ENCODE measurements around the gene ELFN2. TPM values are rescaled to one million over a fixed set of nuclear protein-coding genes. Genes with fewer than 3 reads are reported as not detected.

Gene ELFN2
- total RNA-seq, 1 experiment from 2014 or later, result 4.0 TPM

- Histone ChIP-seq H3K36me3 (ENCODE audit: control insufficient read depth, insufficient read depth, low read length) (no peaks in the 10 kb centered on the region), H3K4me3 (ENCODE audit: low read depth, low read length) (no peak overlapping the region), H3K27me3 (replicated peaks; ENCODE audit: control insufficient read depth, insufficient read depth, low read length) (no peaks in the 10 kb centered on the region), H3K4me1 (no peaks in the 10 kb centered on the region), H3K9me3 (no peaks in the 10 kb centered on the region)
- Mint-ChIP-seq H3K4me3 (ENCODE audit: unreplicated experiment) (no peak overlapping the region), H3K9me3 (ENCODE audit: unreplicated experiment) (no peaks in the 10 kb centered on the region), H3K27ac (ENCODE audit: unreplicated experiment) (no peak overlapping the region), H3K4me1 (ENCODE audit: low read depth, unreplicated experiment) (peaks cover 18% of the 10 kb centered on the region), H3K27me3 (ENCODE audit: insufficient read depth, unreplicated experiment) (no peaks in the 10 kb centered on the region), H3K36me3 (ENCODE audit: insufficient read depth, unreplicated experiment) (peaks cover 4% of the 10 kb centered on the region)
- intact Hi-C loops (cut with micrococcal nuclease; ENCODE audit: unreplicated experiment), result no loop called here
- ChIA-PET CTCF (no interaction called here), POLR2A (no interaction called here)
- no peak for TF ChIP-seq CTCF (IDR thresholded peaks at IDR 0.05; ENCODE audit: insufficient read depth in 1 of 2, low read depth in 1 of 2, low read length in 1 of 2, severe bottlenecking in 1 of 2, unreplicated experiment in 1 of 2)
- DNase-seq, result no peak
- BruUV-seq (replicated peaks), result no TSS peak
Observed at GRCh38 chr22:37346505-37346895, 80.8 kb downstream of the ELFN2 start.

GRCh38 chr22:37345863-37346504, 81.3 kb downstream of the ELFN2 start:
- H3K27ac Mint-ChIP-seq (ENCODE audit: unreplicated experiment), result no peak overlapping the region
- peaks cover 21% of the 10 kb centered on the region for H3K4me1 Mint-ChIP-seq (ENCODE audit: low read depth, unreplicated experiment)
- ChIA-PET POLR2A (no interaction called here), CTCF (no interaction called here)
- no peaks in the 10 kb centered on the region for H3K27me3 Mint-ChIP-seq (ENCODE audit: insufficient read depth, unreplicated experiment)
- H3K9me3 ChIP-seq, result no peaks in the 10 kb centered on the region
- no peaks in the 10 kb centered on the region for H3K4me1 ChIP-seq
- BruUV-seq (replicated peaks), result no TSS peak
- intact Hi-C loops (cut with micrococcal nuclease; ENCODE audit: unreplicated experiment), result no loop called here
- no peak for DNase-seq
- no peak for TF ChIP-seq CTCF (IDR thresholded peaks at IDR 0.05; ENCODE audit: insufficient read depth in 1 of 2, low read depth in 1 of 2, low read length in 1 of 2, severe bottlenecking in 1 of 2, unreplicated experiment in 1 of 2)
- no peak overlapping the region for H3K4me3 ChIP-seq (ENCODE audit: low read depth, low read length)
- H3K4me3 Mint-ChIP-seq (ENCODE audit: unreplicated experiment), result no peak overlapping the region
- H3K27me3 ChIP-seq (replicated peaks; ENCODE audit: control insufficient read depth, insufficient read depth, low read length), result no peaks in the 10 kb centered on the region
- peaks cover 4% of the 10 kb centered on the region for H3K36me3 Mint-ChIP-seq (ENCODE audit: insufficient read depth, unreplicated experiment)
- no peaks in the 10 kb centered on the region for H3K9me3 Mint-ChIP-seq (ENCODE audit: unreplicated experiment)
- no peaks in the 10 kb centered on the region for H3K36me3 ChIP-seq (ENCODE audit: control insufficient read depth, insufficient read depth, low read length)

GRCh38 chr22:37344735-37345449, 82.4 kb downstream of the ELFN2 start:
- no peaks in the 10 kb centered on the region for H3K27me3 ChIP-seq (replicated peaks; ENCODE audit: control insufficient read depth, insufficient read depth, low read length)
- Mint-ChIP-seq H3K27ac (ENCODE audit: unreplicated experiment) (no peak overlapping the region), H3K36me3 (ENCODE audit: insufficient read depth, unreplicated experiment) (peaks cover 4% of the 10 kb centered on the region), H3K4me1 (ENCODE audit: low read depth, unreplicated experiment) (peaks cover 29% of the 10 kb centered on the region), H3K9me3 (ENCODE audit: unreplicated experiment) (no peaks in the 10 kb centered on the region), H3K4me3 (ENCODE audit: unreplicated experiment) (no peak overlapping the region), H3K27me3 (ENCODE audit: insufficient read depth, unreplicated experiment) (no peaks in the 10 kb centered on the region)
- no peaks in the 10 kb centered on the region for H3K9me3 ChIP-seq
- POLR2A ChIA-PET, result no interaction called here
- no TSS peak for BruUV-seq (replicated peaks)
- H3K4me1 ChIP-seq, result no peaks in the 10 kb centered on the region
- no peak for DNase-seq
- H3K4me3 ChIP-seq (ENCODE audit: low read depth, low read length), result no peak overlapping the region
- H3K36me3 ChIP-seq (ENCODE audit: control insufficient read depth, insufficient read depth, low read length), result no peaks in the 10 kb centered on the region
- intact Hi-C loops (cut with micrococcal nuclease; ENCODE audit: unreplicated experiment), result no loop called here
- CTCF ChIA-PET, result no interaction called here
- no peak for TF ChIP-seq CTCF (IDR thresholded peaks at IDR 0.05; ENCODE audit: insufficient read depth in 1 of 2, low read depth in 1 of 2, low read length in 1 of 2, severe bottlenecking in 1 of 2, unreplicated experiment in 1 of 2)

Data from Caco-2 (cell line).